Right atrium auricular region (tissue), 2 donors: ENCODE results near the gene OR2A25. TPM values are rescaled to one million over a fixed set of nuclear protein-coding genes. Genes with fewer than 3 reads are reported as not detected.

Experiments used
- DNase-seq: peaks from one replicate; pipeline ENCODE4 v3.0.0-alpha.2; 2019; ENCODE audit warnings: low spot score
- H3K27ac ChIP-seq, 2 donors: fragments of 200-600 bp; sonication (generic); 1 replicate in 1 of 2; 2 replicates in 1 of 2; pipeline ENCODE4 v1.5.1; 2016 to 2019
- H3K27me3 ChIP-seq, 2 donors: fragments of 200-600 bp; sonication (generic); one replicate each; pipeline versions ENCODE4 v1.5.1 to v1.6.0; 2017 to 2019
- H3K36me3 ChIP-seq: fragments of 200-600 bp; sonication (generic); one replicate; pipeline ENCODE4 v1.5.1; 2016
- H3K4me1 ChIP-seq, 2 donors: fragments of 200-600 bp; sonication (generic); one replicate each; pipeline versions ENCODE4 v1.5.1 to v1.6.0; 2017 to 2019
- H3K4me3 ChIP-seq, 2 donors: fragments of 200-600 bp; sonication (generic); 1 replicate in 1 of 2; 2 replicates in 1 of 2; pipeline ENCODE4 v1.5.1; 2017 to 2019; ENCODE audit warnings: mild to moderate bottlenecking in 1 of 2, moderate library complexity in 1 of 2
- H3K9me3 ChIP-seq, 2 donors: fragments of 200-600 bp; sonication (generic); one replicate each; pipeline ENCODE4 v1.5.1; 2019
- total RNA-seq, 2 donors: library from RNA; depleted of rRNA; stranded (reverse); fragments of >200 nt; gene quantifications; one replicate each; pipeline ENCODE4 v1.1.0, GENCODE V29; 2016
- TF ChIP-seq, protein P1 (sequence below), 2 donors: fragments of 200-600 bp; sonication (generic); IDR thresholded peaks; one replicate each; pipeline ENCODE4 v1.5.1; 2019; ENCODE audit warnings: antibody characterized with exemption in 2 of 2

The OR2A25 gene
- total RNA-seq, 2 donors from 2014 or later: not detected

- Histone ChIP-seq H3K4me3 (no peak overlapping the region), H3K9me3 (no peaks in the 10 kb centered on the region), H3K4me1 (no peaks in the 10 kb centered on the region), H3K27ac (no peak overlapping the region), H3K27me3 (no peaks in the 10 kb centered on the region), H3K36me3 (no peaks in the 10 kb centered on the region)
- TF ChIP-seq, protein P1, sequence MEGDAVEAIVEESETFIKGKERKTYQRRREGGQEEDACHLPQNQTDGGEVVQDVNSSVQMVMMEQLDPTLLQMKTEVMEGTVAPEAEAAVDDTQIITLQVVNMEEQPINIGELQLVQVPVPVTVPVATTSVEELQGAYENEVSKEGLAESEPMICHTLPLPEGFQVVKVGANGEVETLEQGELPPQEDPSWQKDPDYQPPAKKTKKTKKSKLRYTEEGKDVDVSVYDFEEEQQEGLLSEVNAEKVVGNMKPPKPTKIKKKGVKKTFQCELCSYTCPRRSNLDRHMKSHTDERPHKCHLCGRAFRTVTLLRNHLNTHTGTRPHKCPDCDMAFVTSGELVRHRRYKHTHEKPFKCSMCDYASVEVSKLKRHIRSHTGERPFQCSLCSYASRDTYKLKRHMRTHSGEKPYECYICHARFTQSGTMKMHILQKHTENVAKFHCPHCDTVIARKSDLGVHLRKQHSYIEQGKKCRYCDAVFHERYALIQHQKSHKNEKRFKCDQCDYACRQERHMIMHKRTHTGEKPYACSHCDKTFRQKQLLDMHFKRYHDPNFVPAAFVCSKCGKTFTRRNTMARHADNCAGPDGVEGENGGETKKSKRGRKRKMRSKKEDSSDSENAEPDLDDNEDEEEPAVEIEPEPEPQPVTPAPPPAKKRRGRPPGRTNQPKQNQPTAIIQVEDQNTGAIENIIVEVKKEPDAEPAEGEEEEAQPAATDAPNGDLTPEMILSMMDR (IDR thresholded peaks at IDR 0.05): no peak
- no peak for DNase-seq
Measured at GRCh38 chr7:144069953-144070352, 342 bp downstream of the OR2A25 start.

GRCh38 chr7:144074374-144074773 is 4.8 kb downstream of the OR2A25 start:
- TF ChIP-seq, protein P1 (IDR thresholded peaks at IDR 0.05): no peak
- DNase-seq: no peak
- H3K4me3 ChIP-seq: no peak overlapping the region

DNA sequence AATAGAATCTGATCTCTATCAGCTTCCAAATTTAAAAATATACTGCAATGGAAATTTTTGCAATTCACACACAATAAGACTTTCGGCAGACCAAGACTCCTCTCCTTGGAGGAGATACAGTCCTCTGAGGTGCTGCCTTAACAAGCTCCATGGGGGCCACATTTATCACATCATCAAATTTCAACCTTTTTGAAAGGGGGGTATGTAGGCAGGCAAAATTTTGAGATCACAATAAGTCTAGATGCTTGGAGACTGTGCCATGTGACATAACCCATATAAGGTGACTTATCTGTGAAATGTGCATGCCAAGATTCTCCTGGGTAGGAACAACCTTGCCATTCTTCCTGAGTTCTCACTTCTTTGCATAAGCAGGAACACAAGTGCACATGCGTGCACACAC is 16.4 kb downstream of the OR2A25 start, which contains the start of gene OR2A12:
TSS of gene OR2A12 (plus strand) at position 301 of the 400 bp plus-strand sequence. CDS start 8,830 bp downstream, outside the sequence.
- DNase-seq: no peak
- no peak within 1 kb of the TSS for H3K27ac ChIP-seq
- H3K27me3 ChIP-seq: no peaks in the 10 kb centered on the region
- TF ChIP-seq, protein P1 (IDR thresholded peaks at IDR 0.05): no peak
- H3K36me3 ChIP-seq: no peaks in the 10 kb centered on the region
- no peak within 1 kb of the TSS for H3K4me3 ChIP-seq
- H3K9me3 ChIP-seq: peaks cover 0 to 6% of the 10 kb centered on the region in 2 donors
- no peaks in the 10 kb centered on the region for H3K4me1 ChIP-seq

More at GRCh38 chr7:144074374-144074773, 4.8 kb downstream of the OR2A25 start:
- Histone ChIP-seq H3K36me3 (no peaks in the 10 kb centered on the region), H3K4me1 (no peaks in the 10 kb centered on the region), H3K27me3 (no peaks in the 10 kb centered on the region), H3K27ac (no peak overlapping the region), H3K9me3 (no peaks in the 10 kb centered on the region)

- no peak overlapping the region for H3K27ac ChIP-seq
- no peaks in the 10 kb centered on the region for H3K4me1 ChIP-seq
- H3K36me3 ChIP-seq: no peaks in the 10 kb centered on the region
- DNase-seq: no peak
- H3K9me3 ChIP-seq: peaks cover 0 to 9% of the 10 kb centered on the region in 2 donors
- H3K27me3 ChIP-seq: no peaks in the 10 kb centered on the region
- no peak overlapping the region for H3K4me3 ChIP-seq
- TF ChIP-seq, protein P1 (IDR thresholded peaks at IDR 0.05): no peak
Measured at GRCh38 chr7:144086730-144087129, 17.1 kb downstream of the OR2A25 start.

DNA sequence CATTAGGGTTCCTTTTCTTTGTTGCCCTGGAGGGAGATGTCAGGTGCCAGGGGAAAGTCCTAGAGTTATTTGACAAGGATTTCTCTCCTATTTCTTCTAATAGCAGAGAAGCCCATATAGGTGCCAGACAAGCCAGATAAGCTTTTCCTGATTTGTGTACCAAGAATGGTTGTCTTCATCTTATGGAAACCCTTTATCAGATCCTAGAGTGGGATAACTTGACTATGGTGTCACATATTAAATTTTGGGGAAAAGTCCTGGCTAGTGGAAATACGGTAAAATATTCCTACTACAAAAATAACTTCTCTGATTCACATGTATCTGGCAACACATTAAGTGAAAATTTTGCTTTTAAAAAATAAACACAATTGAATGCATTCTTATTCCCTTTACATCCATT is 17.6 kb downstream of the OR2A25 start:
- H3K27me3 ChIP-seq: no peaks in the 10 kb centered on the region
- H3K4me3 ChIP-seq: no peak overlapping the region
- DNase-seq: no peak
- no peak overlapping the region for H3K27ac ChIP-seq
- H3K36me3 ChIP-seq: no peaks in the 10 kb centered on the region
- TF ChIP-seq, protein P1 (IDR thresholded peaks at IDR 0.05): no peak
- H3K4me1 ChIP-seq: no peaks in the 10 kb centered on the region
- peaks cover 0 to 9% of the 10 kb centered on the region in 2 donors for H3K9me3 ChIP-seq

DNA sequence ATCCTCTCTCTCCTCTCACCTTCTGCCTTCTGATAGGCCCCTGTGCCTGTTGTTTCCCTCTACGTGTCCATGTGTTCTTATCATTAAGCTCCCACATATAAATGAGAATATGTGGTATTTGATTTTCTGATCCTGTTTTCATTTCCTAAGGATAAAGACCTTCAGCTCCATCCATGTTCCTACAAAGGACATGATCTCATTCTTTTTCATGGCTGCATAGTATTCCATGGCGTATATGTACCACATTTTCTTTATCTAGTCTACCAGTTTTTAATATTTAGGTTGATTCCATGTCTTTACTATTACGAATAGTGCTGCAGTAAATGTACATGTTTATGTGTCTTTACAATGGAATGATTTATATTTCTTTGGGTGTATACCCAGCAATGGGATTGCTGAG is 21.1 kb downstream of the OR2A25 start:
- no peaks in the 10 kb centered on the region for H3K27me3 ChIP-seq
- TF ChIP-seq, protein P1 (IDR thresholded peaks at IDR 0.05): no peak
- no peak for DNase-seq
- no peak overlapping the region for H3K4me3 ChIP-seq
- no peaks in the 10 kb centered on the region for H3K36me3 ChIP-seq
- H3K27ac ChIP-seq: no peak overlapping the region
- no peaks in the 10 kb centered on the region for H3K4me1 ChIP-seq
- peaks cover 0 to 9% of the 10 kb centered on the region in 2 donors for H3K9me3 ChIP-seq
